ENCODE measurements around the gene SF3A2.

SF3A2 gene

GRCh38 chr19:2291185-2291751, 54.6 kb downstream of the SF3A2 start:
- no peak for DNase-seq (ENCODE audit: low read depth)

GRCh38 chr19:2294687-2295335, 58.2 kb downstream of the SF3A2 start:
- no peak for DNase-seq (ENCODE audit: low read depth)

GRCh38 chr19:2296141-2296540, 59.5 kb downstream of the SF3A2 start:
- no peak for DNase-seq (ENCODE audit: low read depth)
